A673 (cell line): ENCODE data around the gene LKAAEAR1.

Source experiments
- EZH2 ChIP-seq: fragments of 200-600 bp; sonication (generic); IDR thresholded peaks from 2 replicates; pipeline ENCODE4 v1.6.1; 2017; ENCODE audit warnings: borderline replicate concordance, low read depth, mild to moderate bottlenecking, mixed read lengths, antibody characterized with exemption, low read length; ENCODE audit not compliant: poor library complexity, severe bottlenecking
- TF ChIP-seq, protein P1 (sequence below): fragments of 300-800, 200-600 bp; sonication (generic); conservative IDR thresholded peaks from 2 replicates; pipeline ENCODE4 v1.5.1; 2017; ENCODE audit warnings: low read depth, mild to moderate bottlenecking, antibody characterized with exemption, low read length, moderate library complexity, mixed read lengths

DNA sequence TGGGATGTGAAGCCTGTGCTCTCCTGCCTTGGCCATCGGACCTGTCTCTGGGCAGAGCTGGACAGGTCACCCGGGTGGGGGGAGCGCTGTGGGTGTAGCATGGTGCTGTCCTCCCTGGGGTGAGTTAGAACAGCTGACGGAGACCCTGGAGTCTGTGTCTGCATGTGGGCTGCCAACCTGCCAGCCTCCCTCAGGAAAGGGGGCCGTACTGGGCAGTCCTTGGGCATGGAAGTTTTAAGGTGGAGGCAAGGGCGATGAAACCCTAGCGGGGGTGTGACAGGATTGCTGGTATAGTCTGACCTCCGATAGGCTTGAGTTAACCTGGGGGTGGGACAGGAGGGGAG lies 37.2 kb downstream of the LKAAEAR1 start:
- TF ChIP-seq EZH2 = no peak
- TF ChIP-seq, protein P1, sequence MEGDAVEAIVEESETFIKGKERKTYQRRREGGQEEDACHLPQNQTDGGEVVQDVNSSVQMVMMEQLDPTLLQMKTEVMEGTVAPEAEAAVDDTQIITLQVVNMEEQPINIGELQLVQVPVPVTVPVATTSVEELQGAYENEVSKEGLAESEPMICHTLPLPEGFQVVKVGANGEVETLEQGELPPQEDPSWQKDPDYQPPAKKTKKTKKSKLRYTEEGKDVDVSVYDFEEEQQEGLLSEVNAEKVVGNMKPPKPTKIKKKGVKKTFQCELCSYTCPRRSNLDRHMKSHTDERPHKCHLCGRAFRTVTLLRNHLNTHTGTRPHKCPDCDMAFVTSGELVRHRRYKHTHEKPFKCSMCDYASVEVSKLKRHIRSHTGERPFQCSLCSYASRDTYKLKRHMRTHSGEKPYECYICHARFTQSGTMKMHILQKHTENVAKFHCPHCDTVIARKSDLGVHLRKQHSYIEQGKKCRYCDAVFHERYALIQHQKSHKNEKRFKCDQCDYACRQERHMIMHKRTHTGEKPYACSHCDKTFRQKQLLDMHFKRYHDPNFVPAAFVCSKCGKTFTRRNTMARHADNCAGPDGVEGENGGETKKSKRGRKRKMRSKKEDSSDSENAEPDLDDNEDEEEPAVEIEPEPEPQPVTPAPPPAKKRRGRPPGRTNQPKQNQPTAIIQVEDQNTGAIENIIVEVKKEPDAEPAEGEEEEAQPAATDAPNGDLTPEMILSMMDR = no peak
